DND-41 (cell line): ENCODE data around the gene FADD.

Experiments used
- ATAC-seq: fragments of 200-7000 bp; cut with Tn5 transposase; 3 replicates; pipeline ENCODE4 v1.9.1; 2021; ENCODE audit warnings: low read depth; ENCODE audit not compliant: insufficient read depth
- DNase-seq: peaks from one replicate; pipeline ENCODE4 v3.0.0-alpha.2; 2020
- H2AFZ ChIP-seq: 2 replicates; pipeline ENCODE4 v1.6.0; 2012; ENCODE audit warnings: low read depth, low read length
- H3K27ac ChIP-seq: 2 replicates; pipeline ENCODE4 v1.5.1; 2012; ENCODE audit warnings: low read length, inconsistent platforms
- H3K27me3 ChIP-seq: fragments of 200-600 bp; sonication (generic); 2 replicates; pipeline ENCODE4 v1.6.0; 2012; ENCODE audit warnings: low read length, mild to moderate bottlenecking, inconsistent platforms; ENCODE audit not compliant: insufficient read depth, poor library complexity
- H3K36me3 ChIP-seq: 2 replicates; pipeline ENCODE4 v1.5.1; 2012; ENCODE audit warnings: low read length, inconsistent platforms; ENCODE audit not compliant: insufficient read depth
- H3K4me1 ChIP-seq: 2 replicates; pipeline ENCODE4 v1.5.1; 2012; ENCODE audit warnings: mild to moderate bottlenecking, low read length; ENCODE audit not compliant: insufficient read depth
- H3K4me2 ChIP-seq: 2 replicates; pipeline ENCODE4 v1.6.0; 2012; ENCODE audit warnings: mild to moderate bottlenecking, moderate library complexity, low read length, inconsistent platforms; ENCODE audit not compliant: insufficient read depth
- H3K4me3 ChIP-seq, 2 experiments: fragments of 200-600 bp in 1 of 2; shearing (Covaris generic) in 1 of 2; 2 replicates each; pipeline ENCODE4 v1.5.1; 2012 to 2016; ENCODE audit warnings: inconsistent platforms in 2 of 2, low read length in 2 of 2, mild to moderate bottlenecking in 2 of 2, low read depth in 1 of 2, moderate library complexity in 1 of 2
- H3K79me2 ChIP-seq: 2 replicates; pipeline ENCODE4 v1.6.0; 2012; ENCODE audit warnings: low read length, inconsistent platforms; ENCODE audit not compliant: insufficient read depth
- H3K9ac ChIP-seq: 2 replicates; pipeline ENCODE4 v1.6.0; 2012; ENCODE audit warnings: low read depth, mild to moderate bottlenecking, inconsistent platforms, low read length, moderate library complexity
- H3K9me3 ChIP-seq: 2 replicates; pipeline ENCODE4 v1.5.1; 2012; ENCODE audit warnings: low read length, moderate library complexity, mild to moderate bottlenecking, inconsistent platforms; ENCODE audit not compliant: insufficient read depth, severe bottlenecking
- H4K20me1 ChIP-seq: 2 replicates; pipeline ENCODE4 v1.6.0; 2012; ENCODE audit warnings: low read length; ENCODE audit not compliant: insufficient read depth
- EZH2 ChIP-seq: IDR thresholded peaks from 3 replicates; pipeline ENCODE4 v1.6.1; 2012; ENCODE audit warnings: borderline replicate concordance, low read depth, mild to moderate bottlenecking, moderate library complexity, low read length, inconsistent platforms; ENCODE audit not compliant: severe bottlenecking
- TF ChIP-seq, protein P1 (sequence below): IDR thresholded peaks from 2 replicates; pipeline ENCODE4 v1.5.1; 2012; ENCODE audit warnings: borderline replicate concordance, low read length, moderate library complexity, mild to moderate bottlenecking; ENCODE audit not compliant: poor library complexity, severe bottlenecking; ENCODE audit errors: extremely low read depth

The FADD gene

DNA sequence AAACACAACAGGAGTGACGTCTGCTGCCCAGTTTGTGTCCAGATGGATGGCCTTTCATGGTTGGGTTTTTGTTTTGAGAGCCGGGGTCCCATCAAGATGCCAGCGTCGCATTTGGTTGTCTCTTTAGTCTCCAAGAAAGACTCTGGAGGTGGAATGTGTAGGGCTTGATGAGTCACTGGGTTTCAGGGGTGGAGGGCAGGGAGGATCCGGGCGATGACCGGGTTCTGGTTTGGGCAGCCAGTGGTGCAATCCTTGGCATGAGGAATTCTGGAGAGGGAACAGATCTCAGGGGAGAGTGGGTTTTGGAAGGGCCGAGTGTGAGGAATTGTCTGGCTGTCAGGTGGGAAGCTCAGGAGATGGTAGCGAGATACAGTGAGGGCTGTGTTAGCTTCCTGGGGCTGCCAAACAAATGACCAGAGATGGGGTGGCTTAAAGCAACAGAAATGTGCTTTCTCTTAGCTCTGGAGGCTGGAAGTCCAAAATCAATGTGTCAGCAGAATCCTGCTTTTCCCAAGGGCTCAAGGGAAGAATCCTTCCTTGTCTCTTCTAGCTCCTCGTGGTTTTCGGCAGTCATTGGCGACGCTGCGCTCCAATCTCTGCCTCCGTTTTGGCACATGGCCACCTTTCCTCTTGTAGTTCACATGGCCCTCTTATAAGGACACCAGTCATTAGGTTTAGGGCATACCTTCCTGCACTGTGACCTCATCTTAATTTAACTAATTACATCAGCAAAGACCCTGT, 41.0 kb downstream of the FADD start:
- TF ChIP-seq, protein P1, sequence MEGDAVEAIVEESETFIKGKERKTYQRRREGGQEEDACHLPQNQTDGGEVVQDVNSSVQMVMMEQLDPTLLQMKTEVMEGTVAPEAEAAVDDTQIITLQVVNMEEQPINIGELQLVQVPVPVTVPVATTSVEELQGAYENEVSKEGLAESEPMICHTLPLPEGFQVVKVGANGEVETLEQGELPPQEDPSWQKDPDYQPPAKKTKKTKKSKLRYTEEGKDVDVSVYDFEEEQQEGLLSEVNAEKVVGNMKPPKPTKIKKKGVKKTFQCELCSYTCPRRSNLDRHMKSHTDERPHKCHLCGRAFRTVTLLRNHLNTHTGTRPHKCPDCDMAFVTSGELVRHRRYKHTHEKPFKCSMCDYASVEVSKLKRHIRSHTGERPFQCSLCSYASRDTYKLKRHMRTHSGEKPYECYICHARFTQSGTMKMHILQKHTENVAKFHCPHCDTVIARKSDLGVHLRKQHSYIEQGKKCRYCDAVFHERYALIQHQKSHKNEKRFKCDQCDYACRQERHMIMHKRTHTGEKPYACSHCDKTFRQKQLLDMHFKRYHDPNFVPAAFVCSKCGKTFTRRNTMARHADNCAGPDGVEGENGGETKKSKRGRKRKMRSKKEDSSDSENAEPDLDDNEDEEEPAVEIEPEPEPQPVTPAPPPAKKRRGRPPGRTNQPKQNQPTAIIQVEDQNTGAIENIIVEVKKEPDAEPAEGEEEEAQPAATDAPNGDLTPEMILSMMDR = no peak
- TF ChIP-seq EZH2 = no peak
- Histone ChIP-seq H3K79me2 (no peaks in the 10 kb centered on the region), H3K4me2 (no peak overlapping the region), H3K4me1 (no peaks in the 10 kb centered on the region), H2AFZ (no peak overlapping the region), H3K9ac (no peak overlapping the region), H4K20me1 (no peaks in the 10 kb centered on the region), H3K27ac (no peak overlapping the region), H3K27me3 (peaks cover 13% of the 10 kb centered on the region), H3K36me3 (no peaks in the 10 kb centered on the region), H3K9me3 (no peaks in the 10 kb centered on the region), H3K4me3 (no peak overlapping the region)
- DNase-seq = no peak
- no peak for ATAC-seq

- peaks cover 13% of the 10 kb centered on the region for H3K27me3 ChIP-seq
- H3K4me1 ChIP-seq = no peaks in the 10 kb centered on the region
- TF ChIP-seq EZH2 = no peak
- TF ChIP-seq, protein P1 = no peak
- no peak overlapping the region for H2AFZ ChIP-seq
- H3K4me3 ChIP-seq = no peak overlapping the region
- no peaks in the 10 kb centered on the region for H4K20me1 ChIP-seq
- H3K9ac ChIP-seq = no peak overlapping the region
- no peaks in the 10 kb centered on the region for H3K9me3 ChIP-seq
- no peak for ATAC-seq
- H3K79me2 ChIP-seq = no peaks in the 10 kb centered on the region
- no peaks in the 10 kb centered on the region for H3K36me3 ChIP-seq
- no peak overlapping the region for H3K4me2 ChIP-seq
- no peak overlapping the region for H3K27ac ChIP-seq
- DNase-seq = no peak
Measured at GRCh38 chr11:70244698-70245097, 41.6 kb downstream of the FADD start.

DNA sequence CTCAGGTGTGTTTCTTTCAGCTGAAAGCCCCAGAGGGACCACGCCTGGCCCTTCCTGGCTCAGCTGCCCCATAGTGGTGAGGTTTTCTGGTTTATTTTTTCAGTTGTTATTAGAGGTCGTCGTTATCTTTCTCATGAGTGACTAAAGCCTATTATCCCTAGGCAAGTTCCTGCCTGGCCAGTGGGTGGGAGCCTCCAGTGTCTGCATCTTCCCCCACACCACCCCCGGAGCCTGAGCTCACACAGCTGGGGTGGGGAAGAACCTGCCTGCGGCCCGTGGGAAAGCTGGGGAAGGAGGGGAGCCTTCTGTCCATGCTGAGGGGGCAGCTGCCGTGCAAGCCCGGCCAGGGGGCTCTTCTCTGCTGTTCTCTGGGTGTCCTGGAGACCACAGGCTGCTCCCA, 43.1 kb downstream of the FADD start:
- no peak for DNase-seq
- Histone ChIP-seq H3K27me3 (peaks cover 4% of the 10 kb centered on the region), H3K4me2 (no peak overlapping the region), H3K79me2 (no peaks in the 10 kb centered on the region), H3K36me3 (no peaks in the 10 kb centered on the region), H4K20me1 (no peaks in the 10 kb centered on the region), H3K9ac (no peak overlapping the region), H3K4me3 (no peak overlapping the region), H2AFZ (no peak overlapping the region), H3K27ac (no peak overlapping the region), H3K9me3 (no peaks in the 10 kb centered on the region), H3K4me1 (no peaks in the 10 kb centered on the region)
- TF ChIP-seq EZH2 = no peak
- TF ChIP-seq, protein P1 = no peak
- ATAC-seq = no peak
